DMS53 treated with DMSO at 0.1 percent for 48 hours (cell line): ENCODE results near the gene CCND1.

ENCODE experiments used
- DNase-seq: peaks from one replicate; lab custom pipeline; 2025; ENCODE audit not compliant: unreplicated experiment; lab: John Stamatoyannopoulos, UW

Gene CCND1

GRCh38 chr11:69664901-69665300 lies 23.9 kb downstream of the CCND1 start:
- no peak for DNase-seq

- DNase-seq: no peak
Observed at GRCh38 chr11:69665669-69666068, 24.7 kb downstream of the CCND1 start.

GRCh38 chr11:69666261-69666660 lies 25.3 kb downstream of the CCND1 start:
- no peak for DNase-seq

- DNase-seq: no peak
Observed at GRCh38 chr11:69666752-69667536, 26.0 kb downstream of the CCND1 start.

- DNase-seq: no peak
Observed at GRCh38 chr11:69667619-69668604, 27.0 kb downstream of the CCND1 start.

GRCh38 chr11:69669486-69669885 lies 28.5 kb downstream of the CCND1 start:
- DNase-seq: no peak

- DNase-seq: peak; percentile 90
Observed at GRCh38 chr11:69670158-69670845, 29.3 kb downstream of the CCND1 start.

- DNase-seq: no peak
Observed at GRCh38 chr11:69671734-69672465, 30.9 kb downstream of the CCND1 start.

- no peak for DNase-seq
Observed at GRCh38 chr11:69674267-69674885, 33.4 kb downstream of the CCND1 start.

- peak; percentile 90 for DNase-seq
Observed at GRCh38 chr11:69674886-69675714, 34.1 kb downstream of the CCND1 start, which contains the start of gene LTO1. TSS of gene LTO1 (minus strand) at chr11:69675353. CDS start at chr11:69675239, 114 bp downstream.

GRCh38 chr11:69677749-69678148 lies 36.8 kb downstream of the CCND1 start:
- DNase-seq: no peak

- no peak for DNase-seq
Observed at GRCh38 chr11:69680688-69681087, 39.7 kb downstream of the CCND1 start.

GRCh38 chr11:69682221-69682620 lies 41.3 kb downstream of the CCND1 start:
- DNase-seq: no peak

- DNase-seq: no peak
Observed at GRCh38 chr11:69682681-69683326, 41.8 kb downstream of the CCND1 start.

GRCh38 chr11:69683764-69684333 lies 42.9 kb downstream of the CCND1 start:
- no peak for DNase-seq

- no peak for DNase-seq
Observed at GRCh38 chr11:69684651-69685050, 43.7 kb downstream of the CCND1 start.

GRCh38 chr11:69685348-69685747 lies 44.4 kb downstream of the CCND1 start:
- no peak for DNase-seq

- no peak for DNase-seq
Observed at GRCh38 chr11:69686452-69686851, 45.5 kb downstream of the CCND1 start.
